Trophoblast cell (in vitro differentiated cells and primary cell): ENCODE measurements around the gene AASDH.

Source experiments
- DNase-seq, 2 donors: peaks; one replicate each; pipeline ENCODE4 v3.0.0-alpha.2; 2016
- H2AFZ ChIP-seq: 2 replicates; pipeline ENCODE4 v1.6.1; 2013; ENCODE audit warnings: low read length, moderate library complexity, mild to moderate bottlenecking; ENCODE audit not compliant: insufficient read depth, poor library complexity
- H2AK5ac ChIP-seq: 2 replicates; pipeline ENCODE4 v1.6.1; 2013; ENCODE audit warnings: mild to moderate bottlenecking, low read length
- H2BK120ac ChIP-seq: 2 replicates; pipeline ENCODE4 v1.6.1; 2013; ENCODE audit warnings: low read length, mild to moderate bottlenecking, moderate library complexity; ENCODE audit not compliant: insufficient read depth, poor library complexity
- H2BK12ac ChIP-seq: 2 replicates; pipeline ENCODE4 v1.6.1; 2013; ENCODE audit warnings: mild to moderate bottlenecking, low read length, moderate library complexity
- H2BK5ac ChIP-seq: 2 replicates; pipeline ENCODE4 v1.6.1; 2013; ENCODE audit warnings: low read length, low read depth, moderate library complexity, mild to moderate bottlenecking; ENCODE audit not compliant: poor library complexity
- H3K14ac ChIP-seq: 2 replicates; pipeline ENCODE4 v1.6.1; 2013; ENCODE audit warnings: mild to moderate bottlenecking, low read length
- H3K18ac ChIP-seq: 2 replicates; pipeline ENCODE4 v1.6.1; 2013; ENCODE audit warnings: mild to moderate bottlenecking, low read length
- H3K23ac ChIP-seq: 2 replicates; pipeline ENCODE4 v1.6.1; 2013; ENCODE audit warnings: low read length
- H3K27ac ChIP-seq: 2 replicates; pipeline ENCODE4 v1.5.1; 2013; ENCODE audit warnings: low read depth, mild to moderate bottlenecking, inconsistent platforms, low read length, moderate library complexity
- H3K27me3 ChIP-seq: 2 replicates; pipeline ENCODE4 v1.6.1; 2013; ENCODE audit warnings: inconsistent platforms, mild to moderate bottlenecking, low read length, moderate library complexity; ENCODE audit not compliant: insufficient read depth
- H3K36me3 ChIP-seq, 2 experiments: 1 replicate in 1 of 2; 2 replicates in 1 of 2; pipeline ENCODE4 v1.6.1; 2013; ENCODE audit warnings: low read length in 2 of 2, mild to moderate bottlenecking in 2 of 2, moderate library complexity in 1 of 2; ENCODE audit not compliant: insufficient read depth in 2 of 2, control insufficient read depth in 1 of 2
- H3K4ac ChIP-seq: 2 replicates; pipeline ENCODE4 v1.6.1; 2013; ENCODE audit warnings: low read depth, mild to moderate bottlenecking, low read length, moderate library complexity
- H3K4me1 ChIP-seq, 2 experiments: 1 replicate in 1 of 2; 2 replicates in 1 of 2; pipeline ENCODE4 v1.6.1; 2013; ENCODE audit warnings: low read length in 2 of 2, mild to moderate bottlenecking in 2 of 2, moderate library complexity in 1 of 2; ENCODE audit not compliant: insufficient read depth in 2 of 2, control insufficient read depth in 1 of 2
- H3K4me2 ChIP-seq: 2 replicates; pipeline ENCODE4 v1.6.1; 2013; ENCODE audit warnings: inconsistent platforms, mild to moderate bottlenecking, low read length, moderate library complexity
- H3K4me3 ChIP-seq: 2 replicates; pipeline ENCODE4 v1.5.1; 2013; ENCODE audit warnings: mild to moderate bottlenecking, low read depth, low read length, inconsistent platforms
- H3K79me1 ChIP-seq: one replicate; pipeline ENCODE4 v1.6.1; 2013; ENCODE audit warnings: low read length
- H3K79me2 ChIP-seq: 2 replicates; pipeline ENCODE4 v1.6.1; 2013; ENCODE audit warnings: low read length, mild to moderate bottlenecking; ENCODE audit not compliant: control insufficient read depth, insufficient read depth, poor library complexity
- H3K9ac ChIP-seq: 2 replicates; pipeline ENCODE4 v1.6.1; 2013; ENCODE audit warnings: mild to moderate bottlenecking, low read length
- H3K9me3 ChIP-seq: 2 replicates; pipeline ENCODE4 v1.6.1; 2013; ENCODE audit warnings: low read depth, mild to moderate bottlenecking, control low read depth, inconsistent platforms, low read length; ENCODE audit not compliant: insufficient read depth
- H4K12ac ChIP-seq: 2 replicates; pipeline ENCODE4 v1.6.1; 2013; ENCODE audit warnings: low read depth, mild to moderate bottlenecking, low read length, moderate library complexity
- H4K8ac ChIP-seq: 2 replicates; pipeline ENCODE4 v1.6.1; 2013; ENCODE audit warnings: low read depth, mild to moderate bottlenecking, low read length, moderate library complexity
- H4K91ac ChIP-seq: one replicate; pipeline ENCODE4 v1.6.1; 2013; ENCODE audit warnings: low read depth, mild to moderate bottlenecking, low read length, moderate library complexity
- WGBS: extraction: QIAGEN DNeasy Blood & Tissue Kit; methylation state at CpG from one replicate; pipeline ENCODE4 v1.1.7; 2013; ENCODE audit warnings: missing lambda C conversion rate; ENCODE audit not compliant: insufficient read length, insufficient coverage; ENCODE audit errors: extremely low coverage; 5-methylcytosine and 5-hydroxymethylcytosine counted together

Gene AASDH

GRCh38 chr4:56374956-56375355 lies 12.3 kb downstream of the AASDH start:
- no peak overlapping the region for H2BK120ac ChIP-seq
- H3K4me3 ChIP-seq = no peak overlapping the region
- no peaks in the 10 kb centered on the region for H3K79me1 ChIP-seq
- H2AK5ac ChIP-seq = no peak overlapping the region
- no peak overlapping the region for H3K9ac ChIP-seq
- H3K23ac ChIP-seq = no peak overlapping the region
- H4K8ac ChIP-seq = no peak overlapping the region
- WGBS = no CpG with 5 or more reads among the region's 1 CpG
- H3K4me1 ChIP-seq = no peaks in the 10 kb centered on the region
- H3K18ac ChIP-seq = no peak overlapping the region
- no peak overlapping the region for H2AFZ ChIP-seq
- no peak overlapping the region for H2BK5ac ChIP-seq
- no peak overlapping the region for H3K4ac ChIP-seq
- peaks cover 0 to 2% of the 10 kb centered on the region in 2 experiments for H3K36me3 ChIP-seq
- H3K4me2 ChIP-seq = no peak overlapping the region
- no peaks in the 10 kb centered on the region for H3K9me3 ChIP-seq
- DNase-seq = no peak
- no peak overlapping the region for H3K27ac ChIP-seq
- H3K14ac ChIP-seq = no peak overlapping the region
- H4K91ac ChIP-seq = no peak overlapping the region
- no peak overlapping the region for H4K12ac ChIP-seq
- H3K79me2 ChIP-seq = no peaks in the 10 kb centered on the region
- no peak overlapping the region for H2BK12ac ChIP-seq
- H3K27me3 ChIP-seq = no peaks in the 10 kb centered on the region

DNA sequence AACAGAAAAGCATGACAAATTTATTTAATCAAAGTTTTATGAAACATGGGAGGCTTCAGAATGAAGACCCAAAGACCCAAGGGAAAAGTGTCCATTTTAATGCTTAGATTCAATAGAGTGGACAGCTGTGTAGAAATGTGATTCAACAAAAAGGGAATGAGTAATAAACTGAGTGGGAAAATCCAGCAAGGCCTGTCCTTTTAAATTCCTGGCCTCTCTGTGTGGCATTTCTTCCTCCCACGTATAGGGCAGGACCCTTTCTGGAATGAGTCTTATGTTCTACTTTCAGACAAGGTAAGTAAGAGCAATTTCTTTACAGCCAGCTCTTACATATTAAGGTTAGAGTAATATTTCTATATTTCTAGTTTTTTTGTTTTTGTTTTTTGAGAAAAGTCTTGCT lies 14.5 kb downstream of the AASDH start:
- Histone ChIP-seq H3K4me1 (no peaks in the 10 kb centered on the region), H3K27me3 (no peaks in the 10 kb centered on the region), H3K27ac (no peak overlapping the region), H2AFZ (no peak overlapping the region), H3K36me3 (peaks cover 0 to 6% of the 10 kb centered on the region in 2 experiments), H4K12ac (no peak overlapping the region), H3K79me1 (no peaks in the 10 kb centered on the region), H3K9me3 (no peaks in the 10 kb centered on the region), H3K9ac (no peak overlapping the region), H3K4me3 (no peak overlapping the region), H3K14ac (no peak overlapping the region), H4K8ac (no peak overlapping the region), H2BK120ac (no peak overlapping the region), H3K18ac (no peak overlapping the region), H3K4ac (no peak overlapping the region), H3K4me2 (no peak overlapping the region), H3K79me2 (no peaks in the 10 kb centered on the region), H2BK12ac (no peak overlapping the region), H2AK5ac (no peak overlapping the region), H4K91ac (no peak overlapping the region), H2BK5ac (no peak overlapping the region), H3K23ac (no peak overlapping the region)
- no peak for DNase-seq
- WGBS = no CpG with 5 or more reads among the region's 1 CpG

GRCh38 chr4:56371426-56372220 lies 15.7 kb downstream of the AASDH start:
- DNase-seq = no peak
- Histone ChIP-seq H3K36me3 (peaks cover 0 to 6% of the 10 kb centered on the region in 2 experiments), H2BK12ac (no peak overlapping the region), H3K4me2 (no peak overlapping the region), H3K27ac (no peak overlapping the region), H3K9me3 (no peaks in the 10 kb centered on the region), H3K18ac (no peak overlapping the region), H3K79me1 (no peaks in the 10 kb centered on the region), H2BK120ac (no peak overlapping the region), H3K4ac (no peak overlapping the region), H4K12ac (no peak overlapping the region), H2AFZ (no peak overlapping the region), H2BK5ac (no peak overlapping the region), H3K4me1 (no peaks in the 10 kb centered on the region), H3K4me3 (no peak overlapping the region), H3K9ac (no peak overlapping the region), H4K8ac (no peak overlapping the region), H3K14ac (no peak overlapping the region), H3K79me2 (no peaks in the 10 kb centered on the region), H4K91ac (no peak overlapping the region), H3K27me3 (no peaks in the 10 kb centered on the region), H2AK5ac (no peak overlapping the region), H3K23ac (no peak overlapping the region)
- WGBS = no CpG with 5 or more reads among the region's 8 CpGs

DNA sequence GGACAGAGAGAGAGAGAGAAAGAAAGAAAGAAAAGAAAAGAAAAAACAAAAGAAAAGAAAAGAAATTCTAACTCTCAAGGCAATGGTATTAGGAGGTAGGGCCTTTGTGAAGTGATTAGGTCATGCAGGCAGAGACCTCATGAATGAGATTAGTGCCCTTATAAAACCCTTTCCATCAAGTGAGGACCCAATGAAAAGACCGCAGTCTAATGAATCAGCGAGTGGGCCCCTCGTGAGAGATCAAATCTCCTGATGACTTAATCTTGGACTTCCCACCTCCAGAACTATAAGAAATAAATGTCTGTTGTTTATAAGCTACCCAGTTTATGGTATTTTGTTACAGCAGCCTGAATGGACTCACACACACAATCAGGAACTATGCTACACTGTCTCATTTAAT lies 16.9 kb downstream of the AASDH start:
- H3K23ac ChIP-seq = no peak overlapping the region
- no peaks in the 10 kb centered on the region for H3K4me1 ChIP-seq
- H2BK120ac ChIP-seq = no peak overlapping the region
- no peak for DNase-seq
- H3K27ac ChIP-seq = no peak overlapping the region
- H4K8ac ChIP-seq = no peak overlapping the region
- H3K4ac ChIP-seq = no peak overlapping the region
- H3K4me2 ChIP-seq = no peak overlapping the region
- peaks cover 0 to 6% of the 10 kb centered on the region in 2 experiments for H3K36me3 ChIP-seq
- H3K9me3 ChIP-seq = no peaks in the 10 kb centered on the region
- H4K12ac ChIP-seq = no peak overlapping the region
- H3K4me3 ChIP-seq = no peak overlapping the region
- H4K91ac ChIP-seq = no peak overlapping the region
- H3K18ac ChIP-seq = no peak overlapping the region
- H3K14ac ChIP-seq = no peak overlapping the region
- H2BK12ac ChIP-seq = no peak overlapping the region
- WGBS = no CpG with 5 or more reads among the region's 3 CpGs
- no peaks in the 10 kb centered on the region for H3K79me1 ChIP-seq
- H3K79me2 ChIP-seq = no peaks in the 10 kb centered on the region
- no peak overlapping the region for H2AK5ac ChIP-seq
- no peak overlapping the region for H3K9ac ChIP-seq
- no peak overlapping the region for H2BK5ac ChIP-seq
- H3K27me3 ChIP-seq = no peaks in the 10 kb centered on the region
- no peak overlapping the region for H2AFZ ChIP-seq
